Liver (tissue), 9 donors: ENCODE data around the gene EBP. TPM values are rescaled to one million over a fixed set of nuclear protein-coding genes. Genes with fewer than 3 reads are reported as not detected.

Source experiments
- DNase-seq: peaks from one replicate; pipeline ENCODE4 v3.0.0-alpha.2; 2017; ENCODE audit warnings: low spot score
- H3K27ac ChIP-seq, 2 donors: one replicate each; pipeline ENCODE4 v1.7.0; 2013; ENCODE audit warnings: inconsistent platforms in 2 of 2, low read length in 2 of 2, control low read depth in 1 of 2, low read depth in 1 of 2, mild to moderate bottlenecking in 1 of 2
- H3K27me3 ChIP-seq, 4 donors: one replicate each; pipeline versions ENCODE4 v1.6.1 to v1.7.0; 2013; ENCODE audit warnings: low read length in 3 of 4, inconsistent platforms in 1 of 4, mild to moderate bottlenecking in 1 of 4, moderate library complexity in 1 of 4; ENCODE audit not compliant: control insufficient read depth in 4 of 4, insufficient read depth in 4 of 4
- H3K36me3 ChIP-seq, 4 donors: one replicate each; pipeline versions ENCODE4 v1.6.1 to v1.7.0; 2013; ENCODE audit warnings: low read length in 3 of 4, mild to moderate bottlenecking in 3 of 4, low read depth in 1 of 4, moderate library complexity in 1 of 4; ENCODE audit not compliant: control insufficient read depth in 4 of 4, insufficient read depth in 3 of 4
- H3K4me1 ChIP-seq, 4 donors: one replicate each; pipeline versions ENCODE4 v1.6.1 to v1.7.0; 2013; ENCODE audit warnings: low read length in 3 of 4, mild to moderate bottlenecking in 3 of 4, moderate library complexity in 1 of 4; ENCODE audit not compliant: control insufficient read depth in 4 of 4, insufficient read depth in 4 of 4
- H3K4me3 ChIP-seq, 3 donors: one replicate each; pipeline versions ENCODE4 v1.6.1 to v1.7.0; 2013; ENCODE audit warnings: low read length in 3 of 3, control low read depth in 1 of 3, low read depth in 1 of 3, mild to moderate bottlenecking in 1 of 3
- H3K9ac ChIP-seq, 2 donors: one replicate each; pipeline ENCODE4 v1.7.0; 2013; ENCODE audit warnings: low read length in 2 of 2, mild to moderate bottlenecking in 2 of 2, moderate library complexity in 2 of 2, control low read depth in 1 of 2, low read depth in 1 of 2
- H3K9me3 ChIP-seq, 4 donors: one replicate each; pipeline versions ENCODE4 v1.6.1 to v1.7.0; 2013; ENCODE audit warnings: low read length in 3 of 4; ENCODE audit not compliant: control insufficient read depth in 4 of 4
- CTCF ChIP-seq: fragments of 150-350 bp; IDR thresholded peaks from 2 replicates; pipeline ENCODE4 v1.5.1; 2017; ENCODE audit warnings: improper control_type of control experiment, low read depth, low read length; ENCODE audit not compliant: missing input control
- EGR1 ChIP-seq, 2 donors: IDR thresholded peaks; 2 replicates each; pipeline ENCODE4 v1.6.1; 2016 to 2018; ENCODE audit warnings: antibody characterized with exemption in 2 of 2, low read depth in 2 of 2
- FOXA1 ChIP-seq: IDR thresholded peaks from 2 replicates; pipeline ENCODE4 v1.6.1; 2016; ENCODE audit warnings: antibody characterized with exemption
- FOXA2 ChIP-seq: IDR thresholded peaks from 2 replicates; pipeline ENCODE4 v1.6.1; 2016; ENCODE audit warnings: antibody characterized with exemption
- GABPA ChIP-seq, 2 donors: IDR thresholded peaks in 1 of 2; conservative IDR thresholded peaks in 1 of 2; 2 replicates each; pipeline ENCODE4 v1.6.1; 2016; ENCODE audit warnings: antibody characterized with exemption in 2 of 2, mild to moderate bottlenecking in 1 of 2, moderate library complexity in 1 of 2
- HNF4A ChIP-seq, 2 donors: conservative IDR thresholded peaks; 2 replicates each; pipeline ENCODE4 v1.6.1; 2016; ENCODE audit warnings: antibody characterized with exemption in 2 of 2, mild to moderate bottlenecking in 2 of 2
- HNF4G ChIP-seq: IDR thresholded peaks from 2 replicates; pipeline ENCODE4 v1.6.1; 2016; ENCODE audit warnings: antibody characterized with exemption
- JUND ChIP-seq, 2 donors: IDR thresholded peaks; 2 replicates each; pipeline ENCODE4 v1.6.1; 2016; ENCODE audit warnings: antibody characterized with exemption in 2 of 2
- NR2F2 ChIP-seq: IDR thresholded peaks from 2 replicates; pipeline ENCODE4 v1.6.1; 2016; ENCODE audit warnings: antibody characterized with exemption
- RAD21 ChIP-seq, 2 donors: IDR thresholded peaks; 2 replicates each; pipeline ENCODE4 v1.6.1; 2016; ENCODE audit warnings: antibody characterized with exemption in 2 of 2, mild to moderate bottlenecking in 2 of 2
- REST ChIP-seq: IDR thresholded peaks from 2 replicates; pipeline ENCODE4 v1.6.1; 2016; ENCODE audit warnings: antibody characterized with exemption, mild to moderate bottlenecking
- RXRA ChIP-seq, 2 donors: IDR thresholded peaks; 2 replicates each; pipeline ENCODE4 v1.6.1; 2017 to 2018; ENCODE audit warnings: antibody characterized with exemption in 2 of 2, mild to moderate bottlenecking in 1 of 2
- SP1 ChIP-seq: IDR thresholded peaks from 2 replicates; pipeline ENCODE4 v1.6.1; 2018; ENCODE audit warnings: antibody characterized with exemption, mild to moderate bottlenecking
- YY1 ChIP-seq: IDR thresholded peaks from 2 replicates; pipeline ENCODE4 v1.6.1; 2016; ENCODE audit warnings: antibody characterized with exemption, mild to moderate bottlenecking
- WGBS: extraction: QIAGEN DNeasy Blood & Tissue Kit; methylation state at CpG from one replicate; pipeline ENCODE4 v1.1.7; 2013; 5-methylcytosine and 5-hydroxymethylcytosine counted together
- polyA plus RNA-seq, 2 donors: library from polyadenylated mRNA; stranded (reverse) in 1 of 2; unstranded in 1 of 2; fragments of 200-250 nt in 1 of 2; fragments of >200 nt in 1 of 2; fragmentation: Nextera tagmentation in 1 of 2; extraction: Ambion mirVana in 1 of 2; gene quantifications; one replicate each; pipeline versions ENCODE4 v1.2.1 to v1.2.3, GENCODE V29; 2013 to 2015
- total RNA-seq, 2 donors: library from RNA; depleted of rRNA; stranded (reverse); fragments of >200 nt; gene quantifications; one replicate each; pipeline ENCODE4 v1.2.3, GENCODE V29; 2014
- TF ChIP-seq, protein P1 (sequence below): IDR thresholded peaks from 2 replicates; pipeline ENCODE4 v1.6.1; 2016; ENCODE audit warnings: antibody characterized with exemption
- TF ChIP-seq, protein P2 (sequence below): IDR thresholded peaks from 2 replicates; pipeline ENCODE4 v1.6.1; 2016; ENCODE audit warnings: antibody characterized with exemption
- TF ChIP-seq, protein P3 (sequence below): IDR thresholded peaks from 2 replicates; pipeline ENCODE4 v1.6.1; 2016; ENCODE audit warnings: antibody characterized with exemption
- donor health status: healthy.
- donor health status: healthy.
- donor health status: healthy.
- donor health status: healthy.
- donor health status: healthy.

EBP gene
- total and polyA plus RNA-seq, 4 donors: 304 to 474 (median 369) TPM

GRCh38 chrX:48560681-48561080, 39.1 kb downstream of the EBP start:
- no peaks in the 10 kb centered on the region for H3K9me3 ChIP-seq
- no peak for TF ChIP-seq YY1
- TF ChIP-seq EGR1 (IDR thresholded peaks at IDR 0.05; ENCODE audit: low read depth in 2 of 2): no peak
- no peak for TF ChIP-seq FOXA1
- no peak for TF ChIP-seq RXRA (IDR thresholded peaks at IDR 0.05)
- TF ChIP-seq RAD21 (IDR thresholded peaks at IDR 0.05): no peak
- TF ChIP-seq, protein P1, sequence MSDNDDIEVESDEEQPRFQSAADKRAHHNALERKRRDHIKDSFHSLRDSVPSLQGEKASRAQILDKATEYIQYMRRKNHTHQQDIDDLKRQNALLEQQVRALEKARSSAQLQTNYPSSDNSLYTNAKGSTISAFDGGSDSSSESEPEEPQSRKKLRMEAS: no peak
- no peak for TF ChIP-seq HNF4A (conservative IDR thresholded peaks at IDR 0.05)
- TF ChIP-seq, protein P2, sequence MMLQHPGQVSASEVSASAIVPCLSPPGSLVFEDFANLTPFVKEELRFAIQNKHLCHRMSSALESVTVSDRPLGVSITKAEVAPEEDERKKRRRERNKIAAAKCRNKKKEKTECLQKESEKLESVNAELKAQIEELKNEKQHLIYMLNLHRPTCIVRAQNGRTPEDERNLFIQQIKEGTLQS: no peak
- no peak for TF ChIP-seq JUND (IDR thresholded peaks at IDR 0.05)
- no peak for TF ChIP-seq FOXA2
- TF ChIP-seq HNF4G: no peak
- TF ChIP-seq REST: no peak
- no peak for TF ChIP-seq CTCF
- TF ChIP-seq NR2F2: no peak
- no peak for TF ChIP-seq SP1
- TF ChIP-seq, protein P3, sequence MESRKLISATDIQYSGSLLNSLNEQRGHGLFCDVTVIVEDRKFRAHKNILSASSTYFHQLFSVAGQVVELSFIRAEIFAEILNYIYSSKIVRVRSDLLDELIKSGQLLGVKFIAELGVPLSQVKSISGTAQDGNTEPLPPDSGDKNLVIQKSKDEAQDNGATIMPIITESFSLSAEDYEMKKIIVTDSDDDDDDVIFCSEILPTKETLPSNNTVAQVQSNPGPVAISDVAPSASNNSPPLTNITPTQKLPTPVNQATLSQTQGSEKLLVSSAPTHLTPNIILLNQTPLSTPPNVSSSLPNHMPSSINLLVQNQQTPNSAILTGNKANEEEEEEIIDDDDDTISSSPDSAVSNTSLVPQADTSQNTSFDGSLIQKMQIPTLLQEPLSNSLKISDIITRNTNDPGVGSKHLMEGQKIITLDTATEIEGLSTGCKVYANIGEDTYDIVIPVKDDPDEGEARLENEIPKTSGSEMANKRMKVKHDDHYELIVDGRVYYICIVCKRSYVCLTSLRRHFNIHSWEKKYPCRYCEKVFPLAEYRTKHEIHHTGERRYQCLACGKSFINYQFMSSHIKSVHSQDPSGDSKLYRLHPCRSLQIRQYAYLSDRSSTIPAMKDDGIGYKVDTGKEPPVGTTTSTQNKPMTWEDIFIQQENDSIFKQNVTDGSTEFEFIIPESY: no peak
- TF ChIP-seq GABPA (IDR thresholded peaks at IDR 0.05 in 1 of 2, conservative IDR thresholded peaks at IDR 0.05 in 1 of 2): no peak
- WGBS: 97% methylated on average over 12 of the region's 12 CpGs
- no peak overlapping the region for H3K9ac ChIP-seq
- H3K27me3 ChIP-seq: no peaks in the 10 kb centered on the region
- H3K4me1 ChIP-seq: no peaks in the 10 kb centered on the region
- no peak overlapping the region for H3K27ac ChIP-seq
- no peak for DNase-seq
- H3K4me3 ChIP-seq: no peak overlapping the region
- H3K36me3 ChIP-seq: peaks cover 2 to 36% (median 7%) of the 10 kb centered on the region in 4 donors

GRCh38 chrX:48569958-48570357, 48.4 kb downstream of the EBP start:
- Histone ChIP-seq H3K4me3 (no peak overlapping the region), H3K9me3 (no peaks in the 10 kb centered on the region), H3K27me3 (no peaks in the 10 kb centered on the region), H3K4me1 (peaks cover 0 to 4% (median 0%) of the 10 kb centered on the region in 4 donors), H3K27ac (no peak overlapping the region), H3K9ac (no peak overlapping the region), H3K36me3 (no peaks in the 10 kb centered on the region)
- 67% methylated on average over 1 of the region's 1 CpG for WGBS
- no peak for TF ChIP-seq GABPA (IDR thresholded peaks at IDR 0.05 in 1 of 2, conservative IDR thresholded peaks at IDR 0.05 in 1 of 2)
- no peak for TF ChIP-seq EGR1 (IDR thresholded peaks at IDR 0.05; ENCODE audit: low read depth in 2 of 2)
- TF ChIP-seq, protein P3: no peak
- no peak for TF ChIP-seq YY1
- no peak for TF ChIP-seq FOXA1
- no peak for TF ChIP-seq RXRA (IDR thresholded peaks at IDR 0.05)
- no peak for DNase-seq
